Stimulated activated CD4-positive, alpha-beta T cell treated with anti-CD3 and anti-CD28 coated beads, Interleukin-2, amount 100 ng/mL, for 4 hours (primary cell): ENCODE measurements around the gene LRRC4.

Experiments used
- DNase-seq: peaks from one replicate; pipeline ENCODE4 v3.0.0-alpha.2; 2020; ENCODE audit warnings: low read depth

Gene LRRC4

DNA sequence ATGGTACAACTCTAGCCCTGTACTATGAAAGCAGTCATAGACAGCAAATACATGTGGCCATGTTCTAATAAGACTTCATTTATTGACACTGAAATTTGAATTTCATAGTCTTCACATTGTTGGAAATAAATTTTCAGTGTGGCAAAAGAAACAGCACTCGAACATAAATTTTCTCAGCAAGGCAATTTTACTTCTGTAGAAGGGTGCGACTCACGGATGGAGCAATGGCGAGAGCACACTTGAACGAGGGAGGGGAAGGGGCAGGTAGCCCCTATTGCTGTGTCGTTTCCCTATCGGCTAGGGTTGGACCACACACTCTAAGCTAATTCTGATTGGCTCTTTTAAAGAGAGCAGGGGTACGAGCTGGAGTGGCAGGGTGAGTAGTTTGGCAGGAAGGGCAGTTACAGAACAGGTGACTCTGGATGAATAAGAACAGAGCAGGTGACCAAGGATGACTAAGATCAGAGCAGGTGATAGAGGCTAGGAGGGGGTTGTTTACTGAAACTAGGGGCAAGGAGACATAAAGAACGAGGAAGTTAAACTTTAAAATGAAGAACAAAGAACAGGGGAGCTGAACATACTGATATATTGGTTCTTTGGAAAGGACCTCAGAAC lies 52.0 kb downstream of the LRRC4 start:
- DNase-seq, result no peak

DNA sequence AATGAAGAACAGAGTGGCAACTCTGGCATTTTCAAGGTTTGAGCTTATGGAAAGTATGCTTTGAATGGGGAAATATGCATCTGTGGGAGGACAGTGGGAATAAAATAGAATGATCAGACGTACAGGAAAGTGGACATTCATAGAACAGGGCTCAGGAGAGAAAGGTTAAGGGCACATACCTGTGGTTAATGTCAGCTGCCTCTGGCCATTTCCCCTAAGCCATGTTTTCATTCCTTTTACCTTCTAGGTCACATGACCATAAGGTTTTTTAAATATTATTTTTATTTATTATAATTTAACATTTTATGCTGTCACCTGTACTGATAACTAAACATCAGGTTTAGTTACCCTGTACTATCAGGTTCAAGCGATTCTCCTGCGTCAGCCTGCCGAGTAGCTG lies 52.8 kb downstream of the LRRC4 start:
- no peak for DNase-seq
